Left ventricle myocardium superior (tissue), 1 donor: ENCODE results near the gene KCNQ1. TPM values are rescaled to one million over a fixed set of nuclear protein-coding genes. Genes with fewer than 3 reads are reported as not detected.

Source experiments
- ATAC-seq: fragments of 200-7000 bp; cut with Tn5 transposase; one replicate; pipeline ENCODE4 v1.9.1; 2020; ENCODE audit warnings: mild to moderate bottlenecking, moderate library complexity
- DNase-seq: peaks from one replicate; pipeline ENCODE4 v3.0.0-alpha.2; 2020
- intact Hi-C: fragments of 100-400 bp; cut with micrococcal nuclease; formaldehyde crosslinking; loops from one replicate; pipeline ENCODE4 v1.11.0; 2022
- total RNA-seq: library from RNA; stranded (reverse); fragmentation: NEBNext Ultra II Directional; extraction: Animal tissue kit (Norgen Biotek cat#: 25700); gene quantifications from one replicate; pipeline ENCODE4 v1.2.1, GENCODE V29; 2021
- donor health status: DM: no; HTN: yes; CAD: no; lungs with severe emphysema.

KCNQ1 gene
- total RNA-seq, 1 donor from 2014 or later: 49.7 TPM

- ATAC-seq (no peak), DNase-seq (no peak)
- intact Hi-C loops: no loop called here
Measured at GRCh38 chr11:2759228-2760195, 314.7 kb downstream of the KCNQ1 start.

DNA sequence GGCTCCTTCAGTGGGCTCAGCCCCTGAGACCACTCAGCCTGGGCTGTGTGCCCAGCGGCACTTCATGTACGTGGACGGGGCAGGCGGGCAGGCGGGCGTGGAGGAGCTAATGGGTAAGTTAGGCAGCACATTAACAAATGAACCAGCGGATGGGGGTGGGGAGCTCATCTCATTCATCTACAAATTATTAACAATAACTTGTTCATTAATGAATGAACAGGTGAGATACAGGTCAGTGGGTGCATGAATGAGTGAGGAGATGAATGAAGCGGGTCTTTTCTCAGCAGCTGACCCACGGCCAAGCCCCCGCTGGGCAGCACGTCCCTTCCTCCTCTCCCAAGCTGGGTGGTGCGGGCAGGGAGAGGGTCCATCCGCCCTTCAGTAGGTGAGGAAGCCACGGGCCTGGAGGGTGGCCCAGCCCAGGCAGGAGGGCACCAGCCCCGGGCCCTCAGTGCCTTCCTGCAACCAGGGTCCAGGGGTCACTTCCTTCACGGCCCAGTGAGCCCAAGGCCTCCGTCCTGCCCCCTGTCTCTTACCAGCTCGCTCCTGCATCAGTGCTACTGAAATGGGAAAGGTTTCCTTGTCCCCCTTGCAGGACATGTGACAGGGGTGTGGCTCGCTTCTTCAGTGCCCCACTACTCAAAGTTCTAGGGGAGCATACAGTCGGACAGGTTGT, 315.5 kb downstream of the KCNQ1 start:
- DNase-seq (no peak), ATAC-seq (no peak)
- intact Hi-C loops: no loop called here

GRCh38 chr11:2761131-2762030, 316.6 kb downstream of the KCNQ1 start:
- intact Hi-C loops: no loop called here
- DNase-seq (peak; percentile 25), ATAC-seq (no peak)

DNA sequence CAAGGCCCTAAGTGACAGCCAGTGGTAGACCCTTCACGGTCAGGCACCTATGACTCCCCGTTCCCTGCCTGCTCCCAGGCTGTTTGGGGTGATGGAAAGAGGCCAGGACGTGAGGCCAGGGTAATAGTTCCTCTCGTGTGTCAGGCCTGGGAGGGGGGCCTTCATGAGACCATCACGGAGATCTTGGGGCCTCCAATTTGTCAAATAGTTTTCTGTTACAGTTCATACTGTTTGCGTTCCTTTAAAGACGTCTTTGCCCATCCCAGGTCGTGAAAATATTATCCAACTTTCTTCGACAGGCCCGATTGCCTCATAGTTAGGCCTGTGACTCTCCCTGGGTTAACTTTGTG, 317.2 kb downstream of the KCNQ1 start:
- no peak for DNase-seq
- no peak for ATAC-seq
- intact Hi-C loops: no loop called here

- intact Hi-C loops: no loop called here
- no peak for DNase-seq
- ATAC-seq: no peak
Measured at GRCh38 chr11:2762451-2762850, 317.6 kb downstream of the KCNQ1 start.

- ATAC-seq (no peak), DNase-seq (no peak)
- intact Hi-C loops: no loop called here
Measured at GRCh38 chr11:2763984-2764383, 319.2 kb downstream of the KCNQ1 start.

DNA sequence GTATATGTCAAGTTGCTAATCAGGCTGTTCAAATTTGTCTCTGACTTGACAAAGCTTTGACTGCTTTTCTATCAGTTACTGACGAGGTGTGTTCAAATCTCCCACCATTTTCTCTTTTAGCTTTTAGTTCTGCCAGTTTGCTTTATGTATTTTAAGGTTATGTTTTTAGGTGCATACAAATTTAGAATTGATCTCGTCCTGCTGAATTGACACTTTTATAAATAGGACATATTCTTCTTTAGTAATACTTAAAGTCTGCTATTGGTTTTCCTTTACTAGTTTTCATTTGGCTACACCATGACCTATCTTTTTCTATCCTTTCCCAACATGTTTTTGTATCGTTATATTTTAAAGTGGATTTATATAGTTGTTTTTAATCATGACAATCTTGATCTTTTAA, 320.7 kb downstream of the KCNQ1 start:
- ATAC-seq: no peak
- intact Hi-C loops: no loop called here

GRCh38 chr11:2766166-2766565, 321.4 kb downstream of the KCNQ1 start:
- DNase-seq: no peak
- ATAC-seq: no peak
- intact Hi-C loops: no loop called here

More for the DNA sequence above, 320.7 kb downstream of the KCNQ1 start:
- DNase-seq: no peak

GRCh38 chr11:2767071-2767470, 322.3 kb downstream of the KCNQ1 start:
- ATAC-seq (no peak), DNase-seq (no peak)
- intact Hi-C loops: no loop called here

GRCh38 chr11:2767801-2768200, 323.0 kb downstream of the KCNQ1 start:
- ATAC-seq: no peak

DNA sequence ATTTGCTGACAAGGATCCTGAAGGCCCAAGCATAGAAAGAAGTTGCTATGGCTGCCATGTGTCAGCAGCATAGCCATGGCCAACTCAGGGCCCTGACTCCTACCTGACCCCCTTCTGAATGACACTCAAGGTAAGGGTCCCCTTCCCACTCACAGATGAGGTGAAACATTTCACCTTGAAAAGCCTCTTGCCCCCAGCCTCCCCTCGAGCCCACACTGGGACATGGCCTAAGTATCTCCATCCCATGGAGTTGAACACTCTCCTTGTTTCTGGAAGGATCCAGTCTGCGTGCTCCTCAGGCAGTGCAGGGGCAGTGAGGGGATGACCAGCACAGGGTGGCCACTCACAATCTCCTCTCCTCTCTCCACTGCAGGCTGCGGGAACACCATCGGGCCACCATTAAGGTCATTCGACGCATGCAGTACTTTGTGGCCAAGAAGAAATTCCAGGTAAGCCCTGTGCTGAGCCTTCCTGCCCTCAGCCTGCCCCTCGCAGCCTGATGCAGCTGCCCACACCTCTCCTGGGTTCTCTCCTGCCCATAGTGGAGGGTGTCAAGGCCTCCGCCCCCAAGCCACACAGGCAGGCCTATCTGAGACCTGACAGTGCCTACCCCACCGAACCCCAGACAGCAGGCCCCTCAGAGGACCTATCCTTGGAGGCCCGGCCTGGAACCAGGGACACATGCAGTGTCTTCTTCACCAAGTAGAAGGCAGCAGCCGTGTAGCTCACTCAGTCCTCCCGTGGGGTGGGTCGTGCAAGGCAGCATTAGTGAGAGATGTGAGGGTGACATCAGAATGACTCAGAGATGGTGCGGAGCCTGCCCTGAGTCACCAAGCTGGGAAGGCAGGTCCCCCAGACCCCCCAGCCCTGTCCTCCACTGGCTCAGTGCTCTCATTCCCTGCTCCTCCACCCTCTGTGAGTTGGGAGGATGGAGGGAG, 323.9 kb downstream of the KCNQ1 start:
- DNase-seq: peak; percentile 20
- intact Hi-C loops: no loop called here
- no peak for ATAC-seq

More at GRCh38 chr11:2767801-2768200, 323.0 kb downstream of the KCNQ1 start:
- intact Hi-C loops: no loop called here
- DNase-seq: no peak

DNA sequence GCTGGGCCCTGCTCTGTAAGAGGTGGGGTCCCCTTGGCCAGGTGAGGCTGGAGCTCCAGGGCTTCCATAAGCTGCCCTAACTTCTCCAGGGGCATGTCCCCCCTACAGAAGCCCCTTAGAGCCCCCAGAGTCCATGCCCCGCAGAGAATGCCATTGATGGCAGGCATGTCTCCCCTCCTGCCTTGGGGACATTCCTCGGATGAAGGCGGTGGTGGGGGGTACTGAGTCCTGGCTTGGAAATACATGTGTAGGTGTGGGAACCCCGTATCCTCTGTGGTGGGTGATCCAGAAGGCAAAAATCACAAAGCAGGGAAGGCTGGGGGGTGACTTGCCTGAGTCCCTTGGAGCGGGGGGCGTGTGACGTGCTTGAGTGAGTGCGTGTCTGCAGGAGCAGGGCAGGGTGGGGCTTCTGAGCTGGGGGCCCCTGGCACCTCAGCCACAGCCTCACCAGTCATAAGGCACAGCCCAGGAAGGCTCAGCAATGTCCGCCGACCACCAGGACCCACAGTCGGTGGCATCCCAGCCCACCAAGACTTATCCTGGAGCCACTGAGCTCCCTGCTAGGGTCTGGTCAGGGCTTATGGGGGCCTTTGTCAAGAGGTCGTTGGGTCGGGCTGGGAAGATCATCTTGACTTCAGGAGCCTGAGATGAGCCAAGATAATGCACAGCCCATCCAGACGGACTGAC, 324.7 kb downstream of the KCNQ1 start:
- DNase-seq: no peak
- intact Hi-C loops: no loop called here
- ATAC-seq: no peak

- peak; percentile 24 for DNase-seq
- ATAC-seq: no peak
- intact Hi-C loops: no loop called here
Measured at GRCh38 chr11:2770096-2770751, 325.4 kb downstream of the KCNQ1 start.

DNA sequence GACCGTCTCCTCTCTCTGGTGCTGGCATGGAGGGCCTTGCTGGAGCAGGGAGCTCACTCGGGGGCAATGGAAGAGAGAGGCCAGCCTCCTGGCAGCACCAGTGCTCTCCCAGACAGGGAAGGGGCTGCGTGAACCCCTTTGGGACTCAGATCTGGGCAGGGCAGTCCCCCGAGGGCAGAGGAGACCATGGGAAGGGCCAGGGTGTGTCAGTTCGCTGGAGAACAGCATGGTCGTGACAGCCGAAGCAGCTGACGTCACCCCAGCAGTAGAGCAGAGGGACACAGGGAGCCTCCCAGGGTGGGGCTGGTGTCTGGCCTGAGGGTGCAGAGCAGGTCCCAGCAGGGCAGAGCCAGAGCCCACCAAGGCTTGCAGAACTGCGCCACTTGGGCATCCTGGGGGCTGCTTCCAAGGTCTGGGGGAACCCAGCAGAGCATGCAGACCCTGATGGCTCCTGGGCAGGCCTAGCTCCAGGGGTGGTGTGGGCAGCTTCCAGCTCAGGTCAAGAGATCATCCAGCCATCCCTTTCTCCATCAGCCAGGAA, 326.0 kb downstream of the KCNQ1 start:
- no peak for DNase-seq
- no peak for ATAC-seq
- intact Hi-C loops: no loop called here

DNA sequence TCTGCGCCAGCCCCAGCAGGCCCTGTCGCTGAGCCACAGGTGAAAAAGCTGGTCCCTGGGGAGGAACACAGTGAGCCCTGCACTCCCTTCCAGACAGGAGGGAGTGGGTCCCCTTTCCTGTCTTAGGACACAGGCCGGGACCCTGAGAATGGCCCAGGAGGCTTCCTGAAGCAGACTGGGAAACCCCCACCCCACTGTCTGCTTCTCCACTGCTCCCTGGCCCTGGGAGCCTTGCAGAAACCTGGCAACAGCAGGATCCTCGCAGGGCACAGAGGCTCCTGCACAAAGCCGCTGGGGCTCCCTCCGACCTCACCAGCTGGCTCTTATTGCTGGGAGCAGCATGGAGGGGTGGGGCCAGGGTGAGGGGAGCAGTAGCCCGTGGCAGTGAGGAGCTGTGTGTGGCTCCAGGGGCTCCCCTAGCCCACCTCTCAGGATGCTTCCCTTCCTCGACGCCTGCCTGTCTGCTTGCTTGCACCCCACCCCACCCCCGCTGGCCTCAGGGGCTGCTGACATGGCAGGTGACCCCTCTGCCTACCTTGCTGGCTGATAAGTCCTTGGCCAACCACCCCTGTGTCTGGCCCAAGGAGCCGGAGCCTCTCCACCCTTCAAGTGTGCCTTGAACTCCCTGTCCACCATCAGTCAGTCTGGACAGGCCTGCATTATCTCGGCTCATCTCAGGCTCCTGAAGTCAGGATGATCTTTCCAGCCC, 327.1 kb downstream of the KCNQ1 start:
- intact Hi-C loops: no loop called here
- ATAC-seq: no peak
- DNase-seq: no peak

- intact Hi-C loops: no loop called here
- ATAC-seq (no peak), DNase-seq (no peak)
Measured at GRCh38 chr11:2772544-2773031, 327.8 kb downstream of the KCNQ1 start.
